GM21619 (cell line): ENCODE measurements around the gene PLXDC1.
"Not testable (repeated sequence)": the region's sequence is repeated elsewhere in the genome, so short reads cannot be mapped to it uniquely, and the experiment has no call there.

ENCODE experiments used
- ATAC-seq: cut with Tn5 transposase; IDR thresholded peaks from one replicate; pipeline ENCODE4 v1.9.1; 2021; ENCODE audit not compliant: unreplicated experiment

PLXDC1 gene

GRCh38 chr17:39183045-39183444 lies 31.6 kb upstream of the PLXDC1 start:
- no peak for ATAC-seq

GRCh38 chr17:39181303-39181702 lies 29.9 kb upstream of the PLXDC1 start:
- ATAC-seq: no peak

DNA sequence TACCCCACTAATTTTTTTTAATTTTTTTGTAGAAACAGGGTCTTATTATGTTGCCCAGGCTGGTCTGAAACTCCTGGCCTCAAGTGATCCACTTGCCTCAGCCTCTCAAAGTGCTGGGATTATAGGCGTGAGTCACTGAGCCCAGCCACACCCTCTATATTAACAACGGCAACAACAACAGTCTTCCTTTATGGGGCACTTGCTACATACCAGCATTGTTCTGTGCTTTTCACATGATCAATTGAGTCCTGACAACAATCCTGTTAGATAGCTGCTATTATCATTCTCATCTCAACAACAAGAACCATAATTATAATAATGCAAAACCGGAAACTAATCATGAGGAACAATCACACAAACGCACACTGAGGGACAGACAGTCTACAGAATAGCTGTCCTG lies 27.1 kb upstream of the PLXDC1 start:
- ATAC-seq: no peak

DNA sequence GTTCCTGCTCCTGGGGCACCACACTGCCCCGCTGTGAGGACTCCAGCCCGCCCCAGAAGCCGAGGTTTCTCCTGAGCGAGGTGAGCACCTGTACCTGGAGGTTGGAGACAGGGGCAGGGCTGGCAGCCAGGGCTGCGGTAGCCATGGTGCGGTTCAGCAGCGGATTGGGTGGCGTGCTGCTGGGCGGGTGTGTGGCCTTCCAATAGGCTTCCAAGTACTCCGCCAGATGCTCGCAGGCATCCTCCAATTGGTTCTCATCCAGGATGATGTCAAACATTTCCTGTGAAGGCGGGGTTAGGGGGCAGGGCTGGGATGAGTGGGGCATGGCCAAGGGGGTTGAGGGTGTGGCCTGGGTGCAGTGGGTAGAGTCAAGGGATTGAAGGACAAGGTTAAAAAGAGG lies 25.8 kb upstream of the PLXDC1 start:
- no peak for ATAC-seq

- no peak for ATAC-seq
Observed at GRCh38 chr17:39175695-39176093, 24.3 kb upstream of the PLXDC1 start.

GRCh38 chr17:39174920-39175694 lies 23.7 kb upstream of the PLXDC1 start:
- no peak for ATAC-seq

DNA sequence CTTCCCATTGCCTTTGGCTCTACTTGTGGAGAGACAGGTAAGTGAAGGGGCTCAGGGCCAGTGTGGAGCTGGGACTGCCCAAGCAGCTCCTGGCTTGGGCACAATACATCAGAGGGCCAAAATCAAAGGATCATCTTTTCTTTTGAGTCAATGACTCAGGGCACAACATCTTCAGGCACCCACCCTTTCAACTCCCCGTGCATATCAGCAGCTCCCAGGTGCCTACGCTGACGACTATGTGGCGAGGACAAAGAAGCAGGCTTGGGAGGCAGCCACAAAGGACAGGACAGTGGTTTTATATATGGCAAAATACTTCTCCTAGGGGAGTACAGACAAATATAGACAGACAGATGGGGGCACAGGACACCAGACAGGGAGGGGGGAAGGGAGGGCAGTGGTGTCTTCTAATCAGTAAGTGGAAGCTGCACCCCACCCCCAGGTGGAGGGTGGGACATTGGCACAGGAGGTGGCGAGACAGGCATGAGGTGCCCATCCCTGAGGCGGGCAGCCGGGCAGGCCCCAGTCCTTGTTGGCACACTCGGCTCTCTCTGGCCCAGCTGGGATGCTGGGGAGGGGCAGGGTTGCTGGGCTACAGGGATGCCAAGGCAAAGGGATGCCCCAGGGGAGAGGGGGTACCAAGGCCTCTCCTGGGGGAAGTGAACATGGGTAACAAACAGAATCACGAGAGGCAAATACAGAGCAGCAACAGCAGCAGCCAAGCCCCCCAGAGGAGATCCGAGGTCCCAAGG lies 22.3 kb upstream of the PLXDC1 start:
- no peak for ATAC-seq

- ATAC-seq: no peak
Observed at GRCh38 chr17:39173080-39173479, 21.6 kb upstream of the PLXDC1 start.

- no peak for ATAC-seq
Observed at GRCh38 chr17:39171933-39172332, 20.5 kb upstream of the PLXDC1 start.

GRCh38 chr17:39170558-39170957 lies 19.1 kb upstream of the PLXDC1 start:
- ATAC-seq: no peak

- no peak for ATAC-seq
Observed at GRCh38 chr17:39170109-39170508, 18.7 kb upstream of the PLXDC1 start.

DNA sequence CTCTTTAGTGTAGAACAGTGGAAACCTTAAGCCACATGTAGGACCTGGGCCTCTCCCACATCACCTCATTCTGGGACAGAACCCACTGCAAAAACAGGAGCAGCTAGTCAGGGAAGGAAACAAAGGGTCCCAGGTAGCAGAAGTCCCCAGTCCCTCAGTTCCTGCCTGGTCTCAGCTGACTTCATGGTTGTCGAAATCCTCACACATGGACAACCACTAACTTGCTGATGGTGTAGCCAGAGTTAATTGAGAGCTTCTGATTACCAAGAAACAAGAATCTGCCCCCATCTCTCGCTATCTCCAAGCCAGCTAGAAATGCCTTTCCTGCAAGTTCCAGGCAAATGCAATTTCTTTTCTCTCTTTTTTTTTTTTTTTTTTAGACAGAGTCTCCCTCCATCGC lies 18.1 kb upstream of the PLXDC1 start:
- ATAC-seq: no peak

- no peak for ATAC-seq
Observed at GRCh38 chr17:39169101-39169500, 17.7 kb upstream of the PLXDC1 start.

GRCh38 chr17:39168503-39168902 lies 17.1 kb upstream of the PLXDC1 start:
- not testable (repeated sequence) for ATAC-seq

DNA sequence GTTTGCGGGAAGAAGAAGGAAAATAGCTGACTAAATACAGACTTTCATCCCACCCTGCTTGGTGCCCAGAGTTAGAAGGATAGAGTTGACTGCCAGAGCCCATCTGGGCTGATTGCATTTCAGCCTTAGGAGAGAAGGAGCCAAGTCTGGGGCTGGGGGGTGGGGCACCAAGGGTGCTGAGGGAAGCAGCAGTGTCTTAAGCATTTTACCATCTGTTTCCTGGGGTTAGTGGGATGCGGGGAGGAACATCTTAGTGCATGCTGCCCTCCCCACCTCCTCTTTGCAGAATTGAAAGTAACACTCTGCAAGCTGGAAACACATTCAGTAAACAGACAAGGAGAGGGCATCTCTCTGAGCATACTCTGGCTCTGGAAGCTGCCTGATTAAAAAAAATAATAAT lies 16.0 kb upstream of the PLXDC1 start:
- ATAC-seq: no peak

DNA sequence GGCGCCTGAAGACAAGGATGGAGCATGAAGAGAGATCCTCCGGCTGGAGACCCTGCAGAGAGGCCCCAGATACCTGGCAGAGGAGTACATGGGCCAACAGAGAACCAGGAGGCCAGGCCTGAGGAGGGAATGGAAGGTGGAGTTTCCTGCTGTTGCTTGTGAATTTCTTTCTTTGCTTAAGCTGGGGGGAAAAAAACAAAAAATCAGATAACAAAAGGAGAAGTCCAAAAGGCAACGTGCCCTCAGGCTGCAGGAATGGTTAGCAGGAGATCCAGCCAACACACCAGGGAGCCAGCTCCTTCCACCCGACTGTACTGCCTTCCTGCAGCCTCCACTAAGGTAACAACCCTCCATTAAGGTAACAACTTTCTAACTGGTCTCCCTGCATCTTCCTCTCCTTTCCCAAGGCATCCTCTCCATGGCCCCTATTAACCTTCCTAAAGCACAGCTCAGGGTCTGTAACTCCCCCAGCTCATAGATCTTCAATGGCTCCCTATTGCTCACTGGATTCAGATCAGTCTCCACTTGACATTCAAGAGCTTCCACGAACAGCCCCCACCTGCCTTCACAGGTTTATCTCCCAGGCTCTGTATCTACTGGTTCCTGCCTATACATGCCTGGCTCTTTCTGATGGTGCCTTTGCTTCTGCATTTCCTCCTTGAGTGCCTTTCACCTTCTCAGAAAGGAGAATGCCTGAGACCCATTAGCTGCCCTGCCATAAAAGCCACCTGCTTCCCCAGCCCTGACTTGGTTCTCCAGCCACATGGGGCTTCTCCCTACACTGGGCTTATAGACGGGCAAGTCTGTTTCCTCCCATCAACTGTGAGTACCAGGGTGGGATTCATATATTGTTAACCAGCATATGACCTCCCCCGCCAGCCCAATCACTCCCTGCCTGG lies 15.2 kb upstream of the PLXDC1 start:
- ATAC-seq: no peak

DNA sequence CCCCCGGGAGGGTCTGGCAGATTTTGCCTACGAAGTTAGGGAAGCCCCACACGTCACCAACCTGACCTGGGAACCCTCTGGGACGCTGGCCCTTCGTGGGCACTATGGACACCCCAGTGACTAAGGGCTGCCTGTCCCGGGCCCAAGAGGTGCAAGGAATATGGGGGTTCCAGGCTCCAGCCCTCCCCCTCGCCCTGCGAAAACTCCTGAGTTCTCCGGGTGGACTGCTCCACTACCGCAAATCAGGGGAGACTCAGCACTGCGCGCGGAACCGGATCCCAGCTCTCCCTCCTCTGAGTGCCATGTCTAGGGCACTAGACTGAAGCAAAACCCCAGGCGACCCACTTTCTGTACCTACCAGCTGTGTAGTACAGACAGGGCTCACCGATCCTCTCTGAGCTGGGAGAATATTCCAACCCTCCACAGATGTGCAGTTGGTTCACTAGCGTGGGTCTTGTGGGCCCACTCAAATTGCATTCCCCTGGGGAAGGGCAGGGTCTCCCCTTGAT lies 14.5 kb upstream of the PLXDC1 start, which contains the start of gene ARL5C:
Gene ARL5C (minus strand): TSS at position 321 of the 509 bp plus-strand sequence. CDS start 401 bp downstream, outside the sequence.
- ATAC-seq: no peak

DNA sequence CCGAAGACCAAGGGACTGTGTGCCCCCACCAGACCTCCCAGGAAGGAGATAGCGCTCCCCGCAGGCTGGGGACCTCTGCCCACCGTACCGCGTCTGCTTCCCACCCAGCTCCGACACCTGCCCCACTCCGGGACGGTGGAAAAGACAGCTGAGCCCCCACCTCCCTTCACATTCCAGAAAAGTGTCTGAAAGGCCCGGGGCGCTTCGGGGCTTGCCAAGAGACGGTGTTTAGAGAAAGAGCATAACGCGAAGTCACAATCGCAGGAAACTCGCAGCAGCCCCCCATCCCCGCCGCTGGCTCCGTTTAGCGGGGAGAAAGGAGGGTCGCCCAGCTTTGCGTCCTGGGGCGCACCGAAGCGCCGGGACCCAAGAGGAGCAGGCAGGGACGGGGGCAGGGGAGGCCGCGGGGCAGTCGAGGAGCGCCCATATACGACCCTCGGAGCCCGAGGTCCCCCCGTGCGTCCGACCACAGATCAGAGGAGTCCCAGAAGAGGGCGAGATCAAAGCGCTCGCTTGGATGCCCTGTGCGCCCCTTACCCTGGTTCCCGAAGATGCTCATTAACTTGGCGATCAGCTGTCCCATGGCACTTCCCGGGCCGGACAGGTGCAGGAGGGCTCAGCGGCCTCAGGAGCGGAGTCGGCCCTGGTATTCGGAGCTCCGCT lies 13.9 kb upstream of the PLXDC1 start:
- ATAC-seq: no peak

DNA sequence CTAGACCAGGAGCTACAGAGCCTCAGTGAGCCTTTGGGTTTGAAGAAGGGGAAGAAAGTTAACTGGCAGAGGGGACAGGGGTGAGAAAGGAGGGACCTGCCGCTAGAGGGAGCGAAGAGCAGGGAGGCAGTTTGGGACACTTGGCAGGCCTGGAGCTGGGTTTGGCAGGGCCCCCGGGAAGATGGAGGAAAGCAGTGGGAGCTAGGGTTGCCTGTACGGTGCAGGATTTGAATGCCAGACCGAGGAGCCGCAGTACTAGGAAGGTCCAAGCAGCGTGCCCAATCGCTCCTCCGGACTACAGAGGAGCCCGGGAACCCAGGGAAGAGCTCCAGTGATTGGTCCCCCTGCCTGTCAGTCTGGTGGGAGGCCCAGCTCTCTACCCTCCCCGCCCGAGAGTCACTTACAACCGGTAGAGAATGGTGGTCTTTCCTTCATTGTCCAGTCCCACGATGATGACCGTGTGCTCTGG lies 13.3 kb upstream of the PLXDC1 start:
- no peak for ATAC-seq

DNA sequence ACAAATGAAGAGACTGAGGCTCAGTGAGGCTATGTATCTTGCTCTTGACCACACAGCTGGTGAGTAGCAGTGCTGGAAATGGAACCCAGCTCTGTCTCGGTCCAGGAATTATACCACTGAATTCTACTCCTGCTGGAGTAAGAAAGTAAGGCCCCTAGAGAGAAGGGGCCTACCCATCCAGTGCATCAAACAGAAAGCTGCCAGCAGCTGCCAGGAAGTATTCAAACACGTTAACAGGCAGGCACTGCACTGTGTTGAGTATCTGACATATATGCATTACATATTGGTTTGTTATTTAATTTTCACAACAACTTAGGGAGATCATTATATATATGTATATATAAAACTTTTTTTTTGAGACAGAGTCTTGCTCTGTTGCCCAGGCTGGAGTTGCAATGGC lies 10.5 kb upstream of the PLXDC1 start:
- no peak for ATAC-seq
